ENCODE data around the gene TCTN1. TPM values are rescaled to one million over a fixed set of nuclear protein-coding genes. Genes with fewer than 3 reads are reported as not detected.

TCTN1 gene
- total and polyA plus RNA-seq, 2 donors (not counting 1 experiment from before 2014, with no cell fraction given): 49.1 to 69.8 TPM

- Histone ChIP-seq H4K20me1 (ENCODE audit: control insufficient read depth, insufficient read depth, low read length, poor library complexity, severe bottlenecking) (peaks cover 2% of the 10 kb centered on the region), H3K4me3 (ENCODE audit: control extremely low read depth in 1 of 5, extremely low read depth in 1 of 5, insufficient read depth in 1 of 5, low read depth in 2 of 5, low read length in 4 of 5) (peak overlapping the region in 1 of 5 experiments; percentile 5), H3K36me3 (replicated peaks in 1 of 2; ENCODE audit: control extremely low read depth in 1 of 2, control insufficient read depth in 1 of 2, extremely low read depth in 1 of 2, insufficient read depth in 2 of 2, low read length in 1 of 2) (peaks cover 1 to 78% of the 10 kb centered on the region in 2 experiments), H3K9ac (ENCODE audit: low read length) (peak overlapping the region; percentile 2), H3K27me3 (replicated peaks in 1 of 4; ENCODE audit: control extremely low read depth in 1 of 4, control insufficient read depth in 3 of 4, insufficient read depth in 4 of 4, low read length in 3 of 4) (no peaks in the 10 kb centered on the region), H2AFZ (ENCODE audit: insufficient read depth, low read depth, low read length, poor library complexity, severe bottlenecking) (no peak overlapping the region), H3K79me2 (ENCODE audit: control insufficient read depth, insufficient read depth, low read length) (peaks cover 22% of the 10 kb centered on the region), H3K4me2 (replicated peaks; ENCODE audit: low read depth, low read length, poor library complexity, severe bottlenecking) (peak overlapping the region; percentile 67), H3K9me3 (ENCODE audit: control extremely low read depth in 1 of 3, control insufficient read depth in 2 of 3, insufficient read depth in 1 of 3, low read length in 2 of 3) (peaks cover 0 to 4% (median 0%) of the 10 kb centered on the region in 3 donors), H3K4me1 (ENCODE audit: control insufficient read depth in 2 of 2, insufficient read depth in 2 of 2, low read length in 2 of 2) (peaks cover 90% of the 10 kb centered on the region in 2 donors), H3K27ac (ENCODE audit: low read length in 2 of 2) (peak overlapping the region; percentile 90)
- intact Hi-C loops (cut with micrococcal nuclease): loop anchor here (1.0 to 5.0 kb wide), 6 partner anchors 14 to 84 kb away; partner anchors contain the start of gene HVCN1
- H3K4me1 Mint-ChIP-seq: peaks cover 91% of the 10 kb centered on the region
- peaks cover 1% of the 10 kb centered on the region for H3K9me3 Mint-ChIP-seq (ENCODE audit: insufficient read depth)
- ChIA-PET POLR2A (interaction anchor here (0.6 to 1.7 kb wide), 8 partner anchors 20 to 199 kb away, joined by 4 to 14 read pairs (median 4); no protein-coding TSS in a partner anchor), CTCF (interaction anchor here (0.6 to 5.3 kb wide), 10 partner anchors 20 to 637 kb away, joined by 3 to 56 read pairs (median 5); partner anchors contain the start of gene ARPC3)
- peak overlapping the region; percentile 98 for H3K27ac Mint-ChIP-seq
- no peaks in the 10 kb centered on the region for H3K27me3 Mint-ChIP-seq
- WGBS (ENCODE audit: insufficient coverage): 4% methylated on average over 4 of the region's 7 CpGs
- peak; percentile 85 for ATAC-seq (ENCODE audit: low read depth)
- peak overlapping the region; percentile 79 for H3K4me3 Mint-ChIP-seq
- DNase-seq: peak; percentile 95
- TF ChIP-seq EZH2 (IDR thresholded peaks at IDR 0.05; ENCODE audit: borderline replicate concordance, insufficient read depth, low read depth, low read length, poor library complexity, severe bottlenecking) (no peak), CTCF (IDR thresholded peaks at IDR 0.05) (no peak)
Measured at GRCh38 chr12:110647631-110648040, 33.7 kb downstream of the TCTN1 start.

- Histone ChIP-seq H3K27ac (ENCODE audit: low read length in 2 of 2) (peak overlapping the region; percentile 90), H4K20me1 (ENCODE audit: control insufficient read depth, insufficient read depth, low read length, poor library complexity, severe bottlenecking) (peaks cover 5% of the 10 kb centered on the region), H2AFZ (ENCODE audit: insufficient read depth, low read depth, low read length, poor library complexity, severe bottlenecking) (no peak overlapping the region), H3K36me3 (replicated peaks in 1 of 2; ENCODE audit: control extremely low read depth in 1 of 2, control insufficient read depth in 1 of 2, extremely low read depth in 1 of 2, insufficient read depth in 2 of 2, low read length in 1 of 2) (peaks cover 2 to 93% of the 10 kb centered on the region in 2 experiments), H3K4me2 (replicated peaks; ENCODE audit: low read depth, low read length, poor library complexity, severe bottlenecking) (peak overlapping the region; percentile 67), H3K27me3 (replicated peaks in 1 of 4; ENCODE audit: control extremely low read depth in 1 of 4, control insufficient read depth in 3 of 4, insufficient read depth in 4 of 4, low read length in 3 of 4) (no peaks in the 10 kb centered on the region), H3K9ac (ENCODE audit: low read length) (no peak overlapping the region), H3K9me3 (ENCODE audit: control extremely low read depth in 1 of 3, control insufficient read depth in 2 of 3, insufficient read depth in 1 of 3, low read length in 2 of 3) (peaks cover 0 to 4% (median 0%) of the 10 kb centered on the region in 3 donors), H3K4me3 (ENCODE audit: control extremely low read depth in 1 of 5, extremely low read depth in 1 of 5, insufficient read depth in 1 of 5, low read depth in 2 of 5, low read length in 4 of 5) (no peak overlapping the region), H3K79me2 (ENCODE audit: control insufficient read depth, insufficient read depth, low read length) (peaks cover 17% of the 10 kb centered on the region), H3K4me1 (ENCODE audit: control insufficient read depth in 2 of 2, insufficient read depth in 2 of 2, low read length in 2 of 2) (peaks cover 90 to 91% of the 10 kb centered on the region in 2 donors)
- ATAC-seq (ENCODE audit: low read depth) (peak; percentile 14), DNase-seq (peak; percentile 65)
- Mint-ChIP-seq H3K4me3 (peak overlapping the region; percentile 37), H3K27ac (peak overlapping the region; percentile 98), H3K4me1 (peaks cover 91% of the 10 kb centered on the region), H3K27me3 (no peaks in the 10 kb centered on the region), H3K9me3 (ENCODE audit: insufficient read depth) (no peaks in the 10 kb centered on the region)
- ChIA-PET CTCF (interaction anchor here (0.8 to 5.3 kb wide), 19 partner anchors 9 to 218 kb away, joined by 3 to 56 read pairs (median 4); partner anchors contain the start of gene ARPC3), POLR2A (interaction anchor here (0.6 to 1.4 kb wide), 8 partner anchors 10 to 44 kb away, joined by 3 to 8 read pairs (median 4); partner anchors contain the start of gene TCTN1)
- intact Hi-C loops (cut with micrococcal nuclease): loop anchor here (5.0 kb wide), 1 partner anchor 38 kb away; the partner anchor contains the start of gene HVCN1
- WGBS (ENCODE audit: insufficient coverage): 56% methylated on average over 9 of the region's 11 CpGs
- TF ChIP-seq CTCF (IDR thresholded peaks at IDR 0.05): no peak
- TF ChIP-seq EZH2 (IDR thresholded peaks at IDR 0.05; ENCODE audit: borderline replicate concordance, insufficient read depth, low read depth, low read length, poor library complexity, severe bottlenecking): no peak
Measured at GRCh38 chr12:110649341-110649847, 35.5 kb downstream of the TCTN1 start.
